Sciatic nerve (tissue), 2 donors: ENCODE data around the gene CLEC18A. TPM values are rescaled to one million over a fixed set of nuclear protein-coding genes. Genes with fewer than 3 reads are reported as not detected.

Experiments
- ATAC-seq: fragments of 200-7000 bp; cut with Tn5 transposase; one replicate; pipeline ENCODE4 v1.9.1; 2020; ENCODE audit warnings: mild to moderate bottlenecking, moderate library complexity
- DNase-seq: peaks from one replicate; pipeline ENCODE4 v3.0.0-alpha.2; 2020; ENCODE audit warnings: low spot score
- intact Hi-C: fragments of 100-400 bp; cut with DNase I; formaldehyde crosslinking; loops from one replicate; pipeline ENCODE4 v1.14.2; 2022
- total RNA-seq: library from RNA; stranded (reverse); fragmentation: NEBNext Ultra II Directional; extraction: Animal tissue kit (Norgen Biotek cat#: 25700); gene quantifications from one replicate; pipeline ENCODE4 v1.2.1, GENCODE V29; 2021
- donor health status: DM: no; HTN: no; CAD: no.
- donor health status: DM: no; HTN: no; CAD: no.

CLEC18A gene
- total RNA-seq, 1 donor from 2014 or later, result 1.2 TPM

DNA sequence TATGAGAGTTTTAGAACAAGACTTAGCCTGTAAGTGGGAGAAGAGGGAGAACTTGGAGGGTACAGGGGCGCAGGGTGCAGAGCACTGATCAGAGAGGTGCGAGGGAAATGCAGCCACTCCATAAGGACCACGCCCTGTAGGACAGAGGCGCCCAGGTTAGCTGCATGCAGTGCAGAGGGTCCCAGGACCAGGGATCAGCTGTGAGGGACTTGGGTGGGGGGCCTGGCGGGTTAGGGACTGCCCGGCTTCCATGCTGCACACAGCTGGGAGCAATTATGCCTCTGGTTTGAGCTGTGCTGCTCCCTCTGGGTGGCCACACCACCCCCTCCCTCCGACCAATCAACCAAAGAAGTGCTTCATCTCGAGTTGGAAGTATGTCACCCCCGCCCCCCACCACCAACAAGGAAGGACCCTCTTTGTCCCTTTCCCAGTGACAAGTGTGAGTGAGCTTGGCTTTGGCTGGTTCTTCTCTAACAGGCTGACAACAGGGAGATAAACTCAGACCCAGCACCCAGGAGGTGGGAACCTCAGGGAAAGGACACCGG lies 22.2 kb upstream of the CLEC18A start:
- ATAC-seq (no peak), DNase-seq (peak; percentile 57)
- intact Hi-C loops, result no loop called here

DNA sequence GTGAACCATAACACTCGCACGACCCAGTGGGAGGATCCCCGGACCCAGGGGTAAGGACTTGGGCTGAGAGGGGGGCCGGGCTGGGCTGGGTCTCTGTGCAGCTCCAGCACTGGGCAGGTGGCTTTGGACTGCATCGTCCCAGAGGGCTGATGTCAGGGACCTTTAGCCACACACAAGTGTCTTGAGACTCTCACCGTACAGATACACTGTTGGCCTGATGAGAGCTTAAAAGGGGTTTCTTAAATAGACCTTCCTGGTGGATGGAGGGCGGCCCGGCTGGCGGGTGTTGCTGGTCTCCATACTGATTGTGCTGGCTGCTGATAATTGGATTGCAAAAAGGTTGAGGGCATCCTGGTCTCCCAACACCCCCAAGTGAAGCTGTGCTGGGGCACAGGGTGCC lies 21.7 kb upstream of the CLEC18A start:
- ATAC-seq (no peak), DNase-seq (peak; percentile 54)
- intact Hi-C loops, result no loop called here

DNA sequence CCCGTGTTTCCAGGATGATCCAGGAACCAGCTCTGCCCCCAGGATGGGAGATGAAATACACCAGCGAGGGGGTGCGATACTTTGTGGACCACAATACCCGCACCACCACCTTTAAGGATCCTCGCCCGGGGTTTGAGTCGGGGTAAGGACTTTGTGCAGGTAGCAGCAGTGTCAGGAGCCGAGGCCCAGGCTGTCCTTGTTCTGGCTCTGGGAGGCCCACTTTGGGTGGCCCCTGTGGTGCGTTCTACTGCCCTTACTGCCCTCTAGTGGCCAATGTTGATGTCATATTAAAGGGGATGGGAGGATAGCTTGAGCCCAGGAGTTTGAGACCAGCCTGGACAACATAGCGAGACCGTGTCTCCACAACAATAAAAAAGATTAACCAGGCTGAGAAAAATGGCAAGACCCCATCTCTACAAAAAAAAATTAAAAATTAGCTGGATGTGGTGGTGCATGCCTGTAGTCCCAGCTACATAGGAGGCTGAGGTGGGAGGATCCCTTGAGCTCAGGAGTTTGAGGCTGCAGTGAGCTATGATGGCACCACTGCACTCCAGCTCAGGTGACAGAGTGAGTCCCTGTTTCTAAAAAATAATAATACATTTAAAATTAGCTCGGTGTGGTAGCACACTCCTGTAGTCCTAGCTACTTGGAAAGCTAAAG lies 20.9 kb upstream of the CLEC18A start:
- intact Hi-C loops, result loop anchor here (2.0 kb wide), 1 partner anchor 133 kb away; no protein-coding TSS in a partner anchor
- DNase-seq (peak; percentile 70), ATAC-seq (peak; percentile 63)

GRCh38 chr16:69931631-69932030 lies 19.5 kb upstream of the CLEC18A start:
- peak; percentile 54 for DNase-seq

DNA sequence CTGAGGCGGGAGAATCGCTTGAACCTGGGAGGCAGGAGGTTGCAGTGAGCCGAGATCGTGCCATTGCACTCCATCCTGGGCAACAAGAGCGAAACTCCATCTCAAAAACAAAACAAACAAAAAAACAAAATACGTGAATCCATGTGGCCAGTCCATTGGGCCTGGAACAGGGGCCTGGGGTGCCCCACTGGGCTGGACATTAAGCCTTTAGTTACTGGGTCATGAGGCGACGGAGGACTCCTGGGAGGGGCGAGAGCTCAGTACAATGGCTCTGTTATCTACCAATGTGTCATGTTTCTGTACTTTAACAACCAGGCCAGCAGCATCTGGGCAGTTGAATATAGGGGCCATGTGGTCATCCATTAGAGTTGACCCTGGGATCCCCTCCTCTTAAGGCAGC lies 18.9 kb upstream of the CLEC18A start:
- peak; percentile 36 for DNase-seq
- ATAC-seq, result no peak
- intact Hi-C loops, result no loop called here

More at GRCh38 chr16:69931631-69932030, 19.5 kb upstream of the CLEC18A start:
- intact Hi-C loops, result loop anchor here (2.0 kb wide), 1 partner anchor 135 kb away; no protein-coding TSS in a partner anchor
- ATAC-seq, result no peak

GRCh38 chr16:69932691-69933392 lies 18.3 kb upstream of the CLEC18A start:
- intact Hi-C loops, result no loop called here
- ATAC-seq, result no peak
- DNase-seq, result peak; percentile 48

- ATAC-seq (no peak), DNase-seq (peak; percentile 19)
- intact Hi-C loops, result no loop called here
These were observed 17.1 kb upstream of the CLEC18A start for GRCh38 chr16:69934044-69934443.

- intact Hi-C loops, result no loop called here
- DNase-seq, result peak; percentile 55
- no peak for ATAC-seq
These were observed 16.4 kb upstream of the CLEC18A start for GRCh38 chr16:69934751-69935150.

GRCh38 chr16:69935278-69935711 lies 15.8 kb upstream of the CLEC18A start:
- ATAC-seq, result no peak
- intact Hi-C loops, result no loop called here
- peak; percentile 51 for DNase-seq

GRCh38 chr16:69935740-69936139 lies 15.4 kb upstream of the CLEC18A start:
- intact Hi-C loops, result no loop called here
- no peak for ATAC-seq
- peak; percentile 27 for DNase-seq

DNA sequence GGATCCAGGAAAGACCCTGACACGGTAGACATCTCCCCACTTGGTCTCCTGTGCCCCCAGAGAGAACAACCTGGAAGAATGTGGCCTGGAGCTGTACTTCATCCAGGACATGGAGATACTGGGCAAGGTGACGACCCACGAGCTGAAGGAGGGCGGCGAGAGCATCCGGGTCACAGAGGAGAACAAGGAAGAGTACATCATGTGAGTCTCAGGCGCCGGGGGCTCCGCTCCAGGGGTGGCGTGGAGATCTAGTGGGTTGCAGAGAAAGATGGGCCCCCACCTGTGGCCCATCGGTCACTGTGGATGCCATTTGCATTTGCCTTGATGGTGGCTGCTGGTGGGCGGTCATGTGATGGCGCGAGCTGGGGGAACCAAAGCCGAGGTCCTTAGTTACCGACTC lies 14.9 kb upstream of the CLEC18A start:
- intact Hi-C loops, result no loop called here
- peak; percentile 55 for DNase-seq
- ATAC-seq, result no peak

DNA sequence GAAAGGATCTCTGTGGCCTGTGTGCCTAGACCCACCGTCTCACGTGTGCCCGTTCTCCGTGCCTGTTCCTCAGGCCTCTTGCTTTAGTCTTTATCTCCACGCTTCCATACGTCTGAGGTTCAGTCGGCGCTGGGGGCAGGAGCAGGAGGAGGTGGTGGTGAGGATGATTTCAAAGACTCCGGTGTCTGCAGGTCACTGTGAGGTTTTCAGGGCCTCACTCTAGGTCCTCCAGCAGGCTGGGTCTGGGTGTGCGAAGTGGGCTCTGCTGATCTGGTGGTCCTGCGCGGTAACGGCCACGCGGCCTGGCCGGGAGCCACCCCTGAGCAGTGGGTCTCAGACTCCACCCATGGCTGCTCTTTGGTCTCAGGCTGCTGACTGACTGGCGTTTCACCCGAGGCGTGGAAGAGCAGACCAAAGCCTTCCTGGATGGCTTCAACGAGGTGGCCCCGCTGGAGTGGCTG lies 14.4 kb upstream of the CLEC18A start:
- DNase-seq (peak; percentile 43), ATAC-seq (no peak)
- intact Hi-C loops, result no loop called here

GRCh38 chr16:69937465-69937951 lies 13.6 kb upstream of the CLEC18A start:
- intact Hi-C loops, result no loop called here
- ATAC-seq (no peak), DNase-seq (peak; percentile 51)

GRCh38 chr16:69938981-69939820 lies 11.9 kb upstream of the CLEC18A start:
- intact Hi-C loops, result no loop called here
- ATAC-seq (no peak), DNase-seq (peak; percentile 56)

- intact Hi-C loops, result no loop called here
- DNase-seq (peak; percentile 59), ATAC-seq (no peak)
These were observed 11.1 kb upstream of the CLEC18A start for GRCh38 chr16:69939821-69940585.

- intact Hi-C loops, result no loop called here
- ATAC-seq, result no peak
- peak; percentile 53 for DNase-seq
These were observed 10.5 kb upstream of the CLEC18A start for GRCh38 chr16:69940676-69941075.

GRCh38 chr16:69941251-69942098 lies 9.7 kb upstream of the CLEC18A start:
- intact Hi-C loops, result no loop called here
- peak; percentile 55 for DNase-seq
- ATAC-seq, result peak; percentile 33
